Mucosa of rectum (tissue), 2 donors: ENCODE results near the gene EML1.

ENCODE experiments used
- H3K27ac ChIP-seq, 2 donors: one replicate each; pipeline ENCODE4 v1.7.0; 2013; ENCODE audit warnings: inconsistent platforms in 2 of 2, low read depth in 2 of 2, low read length in 2 of 2
- H3K27me3 ChIP-seq, 2 donors: one replicate each; pipeline ENCODE4 v1.7.0; 2013; ENCODE audit warnings: low read length in 2 of 2; ENCODE audit not compliant: control insufficient read depth in 2 of 2, insufficient read depth in 2 of 2
- H3K36me3 ChIP-seq, 2 donors: one replicate each; pipeline ENCODE4 v1.7.0; 2013; ENCODE audit warnings: low read length in 2 of 2; ENCODE audit not compliant: control insufficient read depth in 2 of 2, insufficient read depth in 2 of 2
- H3K4me1 ChIP-seq, 2 donors: one replicate each; pipeline ENCODE4 v1.7.0; 2013; ENCODE audit warnings: low read length in 2 of 2, mild to moderate bottlenecking in 1 of 2; ENCODE audit not compliant: control insufficient read depth in 2 of 2, insufficient read depth in 2 of 2
- H3K4me3 ChIP-seq, 2 donors: one replicate each; pipeline ENCODE4 v1.7.0; 2013; ENCODE audit warnings: low read length in 2 of 2
- H3K9ac ChIP-seq, 2 donors: one replicate each; pipeline ENCODE4 v1.7.0; 2013; ENCODE audit warnings: low read length in 2 of 2, low read depth in 1 of 2, mild to moderate bottlenecking in 1 of 2
- H3K9me3 ChIP-seq, 2 donors: one replicate each; pipeline ENCODE4 v1.7.0; 2013; ENCODE audit warnings: low read length in 2 of 2; ENCODE audit not compliant: control insufficient read depth in 2 of 2
- donor health status: healthy.
- donor health status: Normal muscosa, but diverticular disease.

The EML1 gene

DNA sequence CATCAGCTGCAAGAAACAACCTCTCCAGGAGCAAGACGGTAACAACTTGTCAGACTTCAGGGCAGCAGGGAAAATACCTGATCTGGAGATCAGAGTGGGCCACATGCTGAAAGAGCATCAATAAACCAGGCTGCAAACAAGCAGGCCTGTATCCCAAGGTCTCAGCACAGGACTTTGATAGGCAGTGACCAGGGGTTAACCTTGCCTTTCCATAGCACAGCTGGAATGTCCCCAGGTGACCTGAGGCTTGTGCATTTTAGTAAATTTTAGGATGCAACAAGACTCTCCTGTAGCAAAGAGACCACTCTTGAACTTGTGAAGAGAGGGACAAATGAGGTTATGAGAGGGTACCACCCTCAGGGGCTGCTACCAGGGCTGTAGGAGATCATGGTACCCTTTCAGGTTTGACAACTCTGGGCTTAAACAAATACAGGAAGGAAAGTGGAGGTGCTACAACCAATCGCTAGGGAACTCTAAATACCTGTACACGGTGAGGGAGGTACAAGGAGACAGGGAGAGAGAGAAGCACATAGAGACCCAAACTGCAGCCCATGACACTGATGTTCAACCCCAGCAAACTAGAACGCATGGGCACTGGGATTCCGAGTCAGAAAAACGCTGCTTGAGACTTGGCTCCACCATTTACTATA is 176.6 kb downstream of the EML1 start:
- no peaks in the 10 kb centered on the region for H3K4me1 ChIP-seq
- no peaks in the 10 kb centered on the region for H3K36me3 ChIP-seq
- H3K9me3 ChIP-seq = peaks cover under 1 to 5% of the 10 kb centered on the region in 2 donors
- H3K9ac ChIP-seq = no peak overlapping the region
- H3K27ac ChIP-seq = no peak overlapping the region
- H3K27me3 ChIP-seq = peaks cover 14 to 40% of the 10 kb centered on the region in 2 donors
- H3K4me3 ChIP-seq = no peak overlapping the region

DNA sequence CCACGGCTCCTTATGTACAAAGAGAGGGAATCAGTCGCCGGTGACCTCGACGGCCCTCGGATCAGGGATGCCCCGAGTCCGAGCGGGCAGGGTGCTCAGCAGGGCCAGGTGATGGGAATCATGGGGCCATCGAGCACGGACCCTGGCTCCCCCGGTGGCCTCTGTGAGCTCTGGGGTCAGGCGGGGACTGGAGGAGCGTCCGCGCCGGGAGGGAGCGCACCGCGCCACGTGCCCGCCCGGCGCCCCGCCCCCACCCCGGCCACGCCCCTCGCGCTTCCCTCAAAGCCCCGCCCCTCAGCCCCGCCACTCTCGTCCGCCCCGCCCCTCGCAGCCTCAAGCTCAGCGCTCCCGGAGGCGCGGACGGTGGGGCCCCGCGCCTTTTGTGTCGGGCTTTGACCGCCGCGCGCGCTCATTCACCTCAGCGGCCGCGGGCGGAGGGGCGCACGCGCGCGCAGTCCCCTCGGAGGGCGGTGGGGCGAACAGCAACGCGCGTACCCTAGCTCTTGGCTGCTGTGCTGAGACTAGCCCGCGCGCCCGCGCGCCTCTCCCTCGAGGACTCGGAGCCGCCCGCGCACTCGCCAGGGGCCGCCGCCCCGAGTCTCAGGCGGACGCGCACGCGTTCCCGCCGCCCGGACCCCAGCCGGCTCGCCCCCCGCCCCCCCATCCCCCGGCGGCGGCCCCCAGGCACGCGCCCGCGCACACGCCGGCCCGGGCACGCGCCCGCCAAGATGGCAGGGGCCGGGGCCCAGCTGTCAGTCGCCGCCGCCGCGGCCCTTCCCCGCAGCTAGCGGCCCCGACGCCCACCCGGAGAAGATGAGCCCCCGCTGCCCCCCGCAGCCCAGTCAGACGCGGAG is 178.1 kb downstream of the EML1 start:
- no peak overlapping the region for H3K27ac ChIP-seq
- peak overlapping the region in 1 of 2 donors; percentile 33 for H3K9ac ChIP-seq
- H3K36me3 ChIP-seq = no peaks in the 10 kb centered on the region
- peaks cover 3 to 6% of the 10 kb centered on the region in 2 donors for H3K9me3 ChIP-seq
- peak overlapping the region; percentile 34 to 58 for H3K4me3 ChIP-seq
- H3K4me1 ChIP-seq = no peaks in the 10 kb centered on the region
- H3K27me3 ChIP-seq = peaks cover 14 to 42% of the 10 kb centered on the region in 2 donors

DNA sequence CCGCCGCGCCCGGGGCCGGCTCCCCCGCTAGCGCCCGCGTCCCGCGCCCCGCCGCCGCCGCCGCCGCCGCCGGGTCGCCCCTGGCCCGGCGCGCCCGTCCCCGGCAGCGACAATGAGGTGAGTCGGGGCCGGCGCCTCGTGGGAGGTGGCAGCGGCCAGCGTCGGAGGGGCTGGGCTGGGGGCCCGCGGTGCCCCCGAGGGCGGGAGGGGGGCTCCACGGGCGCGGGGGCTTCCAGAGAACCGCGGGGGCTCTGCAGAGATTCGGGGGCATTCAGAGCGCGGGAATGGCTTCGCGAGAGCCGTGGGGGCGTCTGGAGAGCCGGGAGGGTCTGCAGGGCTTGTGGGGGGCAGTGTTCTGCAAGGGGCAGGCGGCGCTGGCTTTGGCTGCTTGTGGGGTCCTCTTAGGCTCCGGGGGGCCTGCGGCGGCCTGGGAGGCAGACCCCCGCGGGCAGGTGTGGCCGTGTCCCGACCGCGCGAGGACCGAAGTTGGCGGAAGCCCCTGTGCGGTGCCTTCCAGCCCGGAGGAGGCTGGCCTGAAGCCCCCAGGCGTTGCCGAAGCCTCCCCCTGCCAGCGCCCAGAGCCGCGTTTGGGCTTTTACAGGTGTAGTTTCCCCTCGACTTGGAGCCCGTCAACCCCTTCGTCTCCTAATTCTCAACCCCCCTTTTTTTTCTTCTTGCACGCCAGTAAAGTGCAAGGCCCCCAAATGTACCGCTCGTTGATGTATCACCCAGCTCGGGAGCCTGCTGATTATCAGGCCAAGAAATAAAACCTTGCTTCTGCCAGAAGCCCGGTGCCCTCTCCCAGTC is 178.9 kb downstream of the EML1 start:
- Histone ChIP-seq H3K27ac (no peak overlapping the region), H3K9ac (peak overlapping the region; percentile 35 to 42), H3K9me3 (peaks cover 3 to 6% of the 10 kb centered on the region in 2 donors), H3K4me3 (peak overlapping the region; percentile 58 to 66), H3K27me3 (peaks cover 14 to 47% of the 10 kb centered on the region in 2 donors), H3K36me3 (no peaks in the 10 kb centered on the region), H3K4me1 (no peaks in the 10 kb centered on the region)

DNA sequence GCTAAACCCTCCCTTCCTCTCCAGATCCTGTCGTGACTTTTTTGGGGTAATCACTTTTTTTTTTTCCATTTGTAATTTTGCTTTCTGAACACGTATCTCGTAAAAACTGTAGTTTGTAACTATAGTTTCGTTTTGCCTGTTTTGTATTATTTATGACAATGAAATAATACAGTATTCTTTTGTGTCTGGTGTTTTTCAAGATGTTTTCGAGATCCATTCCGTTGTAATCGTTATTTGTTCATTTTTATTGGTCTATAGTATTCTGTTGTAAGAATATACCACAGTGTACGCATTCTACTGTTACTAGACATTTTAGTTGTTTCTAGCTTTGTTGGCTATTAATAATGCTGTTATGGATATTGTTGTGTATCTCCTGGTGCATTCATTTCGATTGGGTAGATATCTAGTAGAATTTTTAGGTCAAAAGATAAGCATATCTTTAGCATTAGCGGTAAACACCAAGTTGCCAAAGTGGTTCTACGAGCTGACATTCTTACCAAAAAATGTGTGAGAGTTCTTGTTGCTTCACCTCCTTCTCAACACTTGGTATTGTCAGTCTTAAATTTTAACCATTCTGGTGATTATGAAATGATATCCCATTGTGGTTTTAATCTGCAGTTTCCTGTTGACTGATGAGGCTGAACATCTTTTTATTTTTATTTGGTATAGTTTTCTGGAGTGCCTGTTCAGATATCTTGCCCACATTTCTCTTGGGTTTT is 179.7 kb downstream of the EML1 start:
- Histone ChIP-seq H3K4me1 (no peaks in the 10 kb centered on the region), H3K4me3 (peak overlapping the region; percentile 58 to 66), H3K27ac (no peak overlapping the region), H3K36me3 (no peaks in the 10 kb centered on the region), H3K9me3 (peaks cover 3 to 6% of the 10 kb centered on the region in 2 donors), H3K9ac (peak overlapping the region in 1 of 2 donors; percentile 42), H3K27me3 (peaks cover 11 to 45% of the 10 kb centered on the region in 2 donors)

DNA sequence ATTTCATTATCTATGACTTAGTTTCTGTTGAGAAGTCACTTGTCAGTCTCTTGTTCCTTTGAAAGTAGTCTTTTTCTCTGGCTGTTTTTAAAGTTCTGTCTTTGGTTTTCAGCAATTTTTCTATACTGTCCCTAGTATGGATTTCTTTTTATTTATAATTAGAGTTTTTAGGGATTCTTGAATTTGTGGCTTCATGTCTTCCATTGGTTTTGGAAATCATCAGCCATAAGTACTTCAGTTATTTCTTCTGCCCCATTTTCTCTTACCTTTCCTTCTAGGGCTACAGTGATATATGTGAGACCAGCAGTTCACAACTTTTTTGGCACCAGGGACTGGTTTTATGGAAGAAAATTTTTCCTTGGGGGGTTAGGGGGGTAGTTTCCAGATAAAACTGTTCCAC is 182.0 kb downstream of the EML1 start:
- no peak overlapping the region for H3K4me3 ChIP-seq

DNA sequence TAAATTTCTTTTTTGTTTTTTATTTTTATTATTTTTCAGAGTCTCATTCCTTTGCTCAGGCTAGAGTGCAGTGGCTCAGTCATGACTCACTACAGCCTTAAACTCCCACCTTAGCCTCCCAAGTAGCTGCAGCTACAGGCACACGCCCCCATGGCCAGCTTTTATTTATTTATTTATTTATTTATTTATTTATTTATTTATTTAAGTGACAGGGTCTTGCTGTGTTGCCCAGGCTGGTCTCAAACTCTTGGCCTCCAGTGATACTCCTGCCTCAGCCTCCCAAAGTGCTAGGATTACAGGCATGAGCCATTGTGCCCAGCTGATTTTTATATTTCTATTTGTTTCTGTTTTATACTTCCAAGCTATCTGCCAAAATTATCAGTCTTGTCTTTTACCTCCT is 182.8 kb downstream of the EML1 start:
- H3K9ac ChIP-seq = no peak overlapping the region
- H3K9me3 ChIP-seq = peaks cover 3 to 6% of the 10 kb centered on the region in 2 donors
- H3K27me3 ChIP-seq = peaks cover 5 to 30% of the 10 kb centered on the region in 2 donors
- no peak overlapping the region for H3K27ac ChIP-seq
- H3K4me3 ChIP-seq = no peak overlapping the region
- no peaks in the 10 kb centered on the region for H3K36me3 ChIP-seq
- H3K4me1 ChIP-seq = no peaks in the 10 kb centered on the region

More for the DNA sequence above, 182.0 kb downstream of the EML1 start:
- no peaks in the 10 kb centered on the region for H3K36me3 ChIP-seq
- no peak overlapping the region for H3K27ac ChIP-seq
- H3K4me1 ChIP-seq = no peaks in the 10 kb centered on the region
- no peak overlapping the region for H3K9ac ChIP-seq
- peaks cover 5 to 32% of the 10 kb centered on the region in 2 donors for H3K27me3 ChIP-seq
- peaks cover 3 to 6% of the 10 kb centered on the region in 2 donors for H3K9me3 ChIP-seq

DNA sequence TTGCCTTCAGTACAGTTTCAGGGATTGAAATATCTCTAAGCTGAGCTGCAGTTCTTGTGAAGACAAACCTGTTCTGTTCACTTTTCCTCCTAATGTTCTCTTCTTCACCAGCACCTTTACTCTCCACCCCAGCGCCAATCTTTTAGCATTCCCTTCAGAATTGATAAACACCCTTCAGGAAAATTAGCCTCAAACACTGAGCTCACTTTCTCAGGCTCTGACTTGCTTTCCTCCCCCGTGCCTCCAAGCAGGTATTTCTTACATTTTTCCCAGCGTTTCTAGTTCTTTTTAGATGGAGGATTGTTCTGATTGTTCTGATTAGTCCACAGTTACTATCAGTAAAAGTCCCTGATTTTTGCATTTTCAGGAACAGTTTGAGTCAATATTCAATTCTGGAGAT is 183.5 kb downstream of the EML1 start:
- no peaks in the 10 kb centered on the region for H3K36me3 ChIP-seq
- H3K4me3 ChIP-seq = no peak overlapping the region

DNA sequence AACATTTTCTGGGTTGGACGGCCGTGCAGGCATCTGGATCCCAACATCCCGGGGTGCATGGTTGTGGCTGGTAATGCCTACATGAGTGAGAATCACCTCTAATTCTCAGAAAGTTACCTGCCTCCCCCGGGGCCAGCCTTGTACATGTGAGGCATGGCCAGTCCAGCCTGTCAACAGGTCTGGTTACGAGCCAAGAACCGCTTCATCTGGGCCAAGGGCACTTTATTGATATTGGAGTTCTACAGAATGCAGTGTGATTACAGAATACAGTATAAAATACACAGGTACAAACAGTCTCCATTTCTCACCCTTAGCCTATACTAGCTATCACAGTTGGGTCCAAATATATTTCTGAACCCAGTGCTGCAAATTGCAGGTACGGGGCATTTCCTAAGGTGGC is 187.1 kb downstream of the EML1 start:
- peaks cover 0 to 15% of the 10 kb centered on the region in 2 donors for H3K27me3 ChIP-seq
- H3K4me3 ChIP-seq = no peak overlapping the region
- no peaks in the 10 kb centered on the region for H3K36me3 ChIP-seq
- H3K9me3 ChIP-seq = no peaks in the 10 kb centered on the region
- H3K27ac ChIP-seq = no peak overlapping the region
- peaks cover 5 to 13% of the 10 kb centered on the region in 2 donors for H3K4me1 ChIP-seq
- H3K9ac ChIP-seq = no peak overlapping the region

More for the DNA sequence above, 183.5 kb downstream of the EML1 start:
- H3K9me3 ChIP-seq = peaks cover 3 to 6% of the 10 kb centered on the region in 2 donors
- no peak overlapping the region for H3K9ac ChIP-seq
- no peaks in the 10 kb centered on the region for H3K4me1 ChIP-seq
- no peak overlapping the region for H3K27ac ChIP-seq
- H3K27me3 ChIP-seq = peaks cover 5 to 30% of the 10 kb centered on the region in 2 donors

DNA sequence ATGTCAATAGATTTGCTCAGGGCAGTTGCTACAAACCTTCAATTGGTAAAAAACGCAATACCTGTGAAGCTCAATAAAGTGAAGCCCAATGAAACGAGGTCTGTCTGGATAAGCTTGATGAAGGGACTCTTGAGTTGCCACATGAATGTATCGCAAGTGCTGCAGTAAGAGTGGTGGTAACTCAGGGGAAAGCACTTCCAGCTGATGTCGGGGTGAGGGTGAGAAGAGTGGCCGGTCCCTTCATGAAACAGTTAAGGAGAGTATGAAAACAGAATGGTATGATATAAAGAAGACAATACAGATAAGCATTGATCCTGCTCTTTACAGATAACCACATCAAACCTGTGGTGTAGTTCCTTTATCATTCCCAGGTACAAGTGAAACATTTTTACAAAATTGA is 188.6 kb downstream of the EML1 start:
- H3K9ac ChIP-seq = no peak overlapping the region

More for the DNA sequence above, 188.6 kb downstream of the EML1 start:
- Histone ChIP-seq H3K4me1 (peaks cover 5 to 13% of the 10 kb centered on the region in 2 donors), H3K27ac (no peak overlapping the region), H3K36me3 (no peaks in the 10 kb centered on the region), H3K4me3 (no peak overlapping the region), H3K27me3 (peaks cover 0 to 8% of the 10 kb centered on the region in 2 donors), H3K9me3 (no peaks in the 10 kb centered on the region)
